Mucosa of descending colon (tissue), 3 donors: ENCODE measurements around the gene DDX21. TPM values are rescaled to one million over a fixed set of nuclear protein-coding genes. Genes with fewer than 3 reads are reported as not detected.
"Not testable (repeated sequence)": the region's sequence is repeated elsewhere in the genome, so short reads cannot be mapped to it uniquely, and the experiment has no call there.

Source experiments
- ATAC-seq: fragments of 200-7000 bp; cut with Tn5 transposase; one replicate; pipeline ENCODE4 v1.9.1; 2020; ENCODE audit warnings: mild to moderate bottlenecking, moderate library complexity
- DNase-seq, 3 donors: peaks; one replicate each; pipeline ENCODE4 v3.0.0-alpha.2; 2020
- H3K36me3 ChIP-seq: fragments of 200-600 bp; one replicate; pipeline ENCODE4 v1.8.0; 2021; ENCODE audit warnings: low read depth, mild to moderate bottlenecking
- H3K4me1 ChIP-seq: fragments of 200-600 bp; one replicate; pipeline ENCODE4 v1.8.0; 2021; ENCODE audit warnings: low read depth, mild to moderate bottlenecking
- H3K4me3 ChIP-seq: fragments of 200-600 bp; one replicate; pipeline ENCODE4 v1.8.0; 2021; ENCODE audit warnings: mild to moderate bottlenecking
- H3K9me3 ChIP-seq: fragments of 200-600 bp; one replicate; pipeline ENCODE4 v1.8.0; 2021; ENCODE audit warnings: mild to moderate bottlenecking
- CTCF ChIP-seq: fragments of 200-600 bp; IDR thresholded peaks from one replicate; pipeline ENCODE4 v1.8.0; 2022; ENCODE audit warnings: antibody characterized with exemption, mild to moderate bottlenecking
- intact Hi-C, 2 donors: fragments of 100-400 bp; cut with DNase I in 1 of 2; cut with micrococcal nuclease in 1 of 2; formaldehyde crosslinking; loops; one replicate each; pipeline versions ENCODE4 v1.11.0 to v1.11.1; 2022; cut with DNase I, micrococcal nuclease
- total RNA-seq, 3 donors: library from RNA; stranded (reverse); fragmentation: NEBNext Ultra II Directional in 2 of 3; extraction: Animal tissue kit (Norgen Biotek cat#: 25700) in 2 of 3; gene quantifications; one replicate each; pipeline versions ENCODE4 v1.2.1 to v1.2.4, GENCODE V29; 2021 to 2023
- donor health status: DM: no; HTN: no; CAD: no; lungs with moderate emphysema.
- donor health status: DM: no; HTN: no; CAD: no.
- donor health status: DM: no; HTN: yes; CAD: no.

Gene DDX21
- total RNA-seq, 3 donors from 2014 or later, result 24.5 to 35.6 (median 31.8) TPM

- DNase-seq (no peak), ATAC-seq (no peak)
- Histone ChIP-seq H3K36me3 (no peaks in the 10 kb centered on the region), H3K4me3 (no peak overlapping the region), H3K9me3 (no peaks in the 10 kb centered on the region), H3K4me1 (peaks cover 15% of the 10 kb centered on the region)
- no peak for TF ChIP-seq CTCF
- intact Hi-C loops, result no loop called here
Measured at GRCh38 chr10:68957284-68957615, 1.3 kb downstream of the DDX21 start.

GRCh38 chr10:68957654-68958053 lies 1.7 kb downstream of the DDX21 start:
- Histone ChIP-seq H3K36me3 (no peaks in the 10 kb centered on the region), H3K4me3 (no peak overlapping the region), H3K4me1 (peaks cover 15% of the 10 kb centered on the region), H3K9me3 (no peaks in the 10 kb centered on the region)
- intact Hi-C loops, result no loop called here
- no peak for TF ChIP-seq CTCF
- no peak for DNase-seq
- ATAC-seq, result no peak

- no peaks in the 10 kb centered on the region for H3K9me3 ChIP-seq
- no peak overlapping the region for H3K4me3 ChIP-seq
- no peaks in the 10 kb centered on the region for H3K36me3 ChIP-seq
- peaks cover 14% of the 10 kb centered on the region for H3K4me1 ChIP-seq
- DNase-seq, result no peak
- no peak for ATAC-seq
- intact Hi-C loops, result no loop called here
- no peak for TF ChIP-seq CTCF
Measured at GRCh38 chr10:68959695-68960527, 3.9 kb downstream of the DDX21 start.

GRCh38 chr10:68963151-68963550 lies 7.2 kb downstream of the DDX21 start:
- no peak for TF ChIP-seq CTCF
- ATAC-seq, result no peak

GRCh38 chr10:68973975-68974374 lies 18.0 kb downstream of the DDX21 start:
- H3K9me3 ChIP-seq, result no peaks in the 10 kb centered on the region
- peaks cover 14% of the 10 kb centered on the region for H3K36me3 ChIP-seq
- intact Hi-C loops, result loop anchor here in 1 of 2 donors (10.0 kb wide), 2 partner anchors 59 to 229 kb away; no protein-coding TSS in a partner anchor
- no peak for TF ChIP-seq CTCF
- no peak for ATAC-seq
- H3K4me1 ChIP-seq, result no peaks in the 10 kb centered on the region
- no peak for DNase-seq
- no peak overlapping the region for H3K4me3 ChIP-seq

More at GRCh38 chr10:68963151-68963550, 7.2 kb downstream of the DDX21 start:
- Histone ChIP-seq H3K4me3 (no peak overlapping the region), H3K36me3 (peaks cover 6% of the 10 kb centered on the region), H3K9me3 (no peaks in the 10 kb centered on the region), H3K4me1 (peaks cover 2% of the 10 kb centered on the region)
- intact Hi-C loops, result no loop called here
- DNase-seq, result no peak

- H3K9me3 ChIP-seq, H3K36me3 ChIP-seq, ATAC-seq, DNase-seq, H3K4me1 ChIP-seq, H3K4me3 ChIP-seq: not testable (repeated sequence)
- intact Hi-C loops, result loop anchor here in 1 of 2 donors (10.0 kb wide), 2 partner anchors 61 to 231 kb away; no protein-coding TSS in a partner anchor
Measured at GRCh38 chr10:68975936-68976473, 20.0 kb downstream of the DDX21 start.

GRCh38 chr10:68979738-68980137 lies 23.8 kb downstream of the DDX21 start:
- not testable (repeated sequence) for H3K4me3 ChIP-seq, ATAC-seq, H3K4me1 ChIP-seq, H3K36me3 ChIP-seq, DNase-seq, H3K9me3 ChIP-seq
- intact Hi-C loops, result loop anchor here in 1 of 2 donors (10.0 kb wide), 2 partner anchors 65 to 235 kb away; no protein-coding TSS in a partner anchor
